NCI-H2227 (cell line): ENCODE data around the gene CBLB.

Experiments
- DNase-seq: peaks from one replicate; lab custom pipeline; 2025; ENCODE audit not compliant: unreplicated experiment; lab: John Stamatoyannopoulos, UW

The CBLB gene

GRCh38 chr3:105847865-105848264 lies 20.9 kb downstream of the CBLB start:
- DNase-seq: no peak

- no peak for DNase-seq
Measured at GRCh38 chr3:105847452-105847851, 21.4 kb downstream of the CBLB start.

- DNase-seq: no peak
Measured at GRCh38 chr3:105846809-105847208, 22.0 kb downstream of the CBLB start.

GRCh38 chr3:105845488-105845887 lies 23.3 kb downstream of the CBLB start:
- DNase-seq: no peak

GRCh38 chr3:105844704-105845103 lies 24.1 kb downstream of the CBLB start:
- DNase-seq: no peak

- DNase-seq: no peak
Measured at GRCh38 chr3:105843994-105844393, 24.8 kb downstream of the CBLB start.

GRCh38 chr3:105842943-105843342 lies 25.9 kb downstream of the CBLB start:
- DNase-seq: no peak

GRCh38 chr3:105842449-105842848 lies 26.4 kb downstream of the CBLB start:
- no peak for DNase-seq

- DNase-seq: no peak
Measured at GRCh38 chr3:105837947-105838346, 30.9 kb downstream of the CBLB start.

- no peak for DNase-seq
Measured at GRCh38 chr3:105837143-105837740, 31.6 kb downstream of the CBLB start.

- no peak for DNase-seq
Measured at GRCh38 chr3:105836533-105836932, 32.3 kb downstream of the CBLB start.

- DNase-seq: no peak
Measured at GRCh38 chr3:105835606-105836005, 33.2 kb downstream of the CBLB start.

- no peak for DNase-seq
Measured at GRCh38 chr3:105834768-105835167, 34.0 kb downstream of the CBLB start.

- no peak for DNase-seq
Measured at GRCh38 chr3:105832644-105833043, 36.2 kb downstream of the CBLB start.

GRCh38 chr3:105830836-105831235 lies 38.0 kb downstream of the CBLB start:
- DNase-seq: no peak

GRCh38 chr3:105829871-105830622 lies 38.8 kb downstream of the CBLB start:
- DNase-seq: no peak

GRCh38 chr3:105829229-105829628 lies 39.6 kb downstream of the CBLB start:
- no peak for DNase-seq

GRCh38 chr3:105828703-105829102 lies 40.1 kb downstream of the CBLB start:
- DNase-seq: no peak

- DNase-seq: no peak
Measured at GRCh38 chr3:105827959-105828358, 40.9 kb downstream of the CBLB start.

- no peak for DNase-seq
Measured at GRCh38 chr3:105826778-105827634, 41.8 kb downstream of the CBLB start.

GRCh38 chr3:105824129-105824528 lies 44.7 kb downstream of the CBLB start:
- DNase-seq: no peak
